ENCODE measurements around the gene ANO2.

Gene ANO2

DNA sequence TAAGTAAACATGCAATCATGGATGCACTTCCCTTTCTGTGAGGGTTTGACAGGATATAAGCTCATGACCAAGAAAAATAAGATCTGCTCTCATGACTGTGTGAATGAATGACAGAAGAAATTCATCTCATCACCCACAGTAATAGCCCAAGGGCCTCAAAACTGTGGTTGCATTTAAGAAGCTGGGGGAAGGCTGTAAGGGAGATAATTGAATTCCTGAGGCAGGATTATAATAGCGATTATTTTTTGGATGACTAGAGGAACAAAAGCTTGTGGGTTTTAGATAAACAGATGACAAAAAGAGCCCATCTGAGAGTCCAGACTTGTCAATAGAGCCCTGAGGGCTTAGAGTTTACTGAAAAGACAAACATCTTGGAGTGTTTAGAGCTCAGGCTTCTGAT is 352.0 kb downstream of the ANO2 start:
- no peaks in the 10 kb centered on the region for H3K36me3 ChIP-seq (ENCODE audit: control insufficient read depth, insufficient read depth, low read length)
- H3K27me3 ChIP-seq (ENCODE audit: control insufficient read depth, insufficient read depth, low read length): no peaks in the 10 kb centered on the region
- peaks cover 13% of the 10 kb centered on the region for H3K4me1 ChIP-seq (ENCODE audit: control insufficient read depth, insufficient read depth, low read length)
- H3K4me3 ChIP-seq (ENCODE audit: low read depth, low read length): no peak overlapping the region
- no peak overlapping the region for H3K9ac ChIP-seq (ENCODE audit: low read length)
- no peak overlapping the region for H3K27ac ChIP-seq (ENCODE audit: low read depth, low read length)
- H3K9me3 ChIP-seq (ENCODE audit: control insufficient read depth, insufficient read depth, low read depth, low read length): no peaks in the 10 kb centered on the region

- Histone ChIP-seq H3K4me1 (ENCODE audit: control insufficient read depth, insufficient read depth, low read length) (peaks cover 21% of the 10 kb centered on the region), H3K9me3 (ENCODE audit: control insufficient read depth, insufficient read depth, low read depth, low read length) (no peaks in the 10 kb centered on the region), H3K36me3 (ENCODE audit: control insufficient read depth, insufficient read depth, low read length) (no peaks in the 10 kb centered on the region), H3K27ac (ENCODE audit: low read depth, low read length) (no peak overlapping the region), H3K27me3 (ENCODE audit: control insufficient read depth, insufficient read depth, low read length) (no peaks in the 10 kb centered on the region), H3K4me3 (ENCODE audit: low read depth, low read length) (no peak overlapping the region), H3K9ac (ENCODE audit: low read length) (no peak overlapping the region)
These were observed 352.7 kb downstream of the ANO2 start for GRCh38 chr12:5592310-5592709.

GRCh38 chr12:5590316-5590715 is 354.7 kb downstream of the ANO2 start:
- peaks cover 36% of the 10 kb centered on the region for H3K4me1 ChIP-seq (ENCODE audit: control insufficient read depth, insufficient read depth, low read length)
- no peaks in the 10 kb centered on the region for H3K27me3 ChIP-seq (ENCODE audit: control insufficient read depth, insufficient read depth, low read length)
- no peaks in the 10 kb centered on the region for H3K9me3 ChIP-seq (ENCODE audit: control insufficient read depth, insufficient read depth, low read depth, low read length)
- no peak overlapping the region for H3K9ac ChIP-seq (ENCODE audit: low read length)
- H3K27ac ChIP-seq (ENCODE audit: low read depth, low read length): no peak overlapping the region
- no peak overlapping the region for H3K4me3 ChIP-seq (ENCODE audit: low read depth, low read length)
- H3K36me3 ChIP-seq (ENCODE audit: control insufficient read depth, insufficient read depth, low read length): no peaks in the 10 kb centered on the region

DNA sequence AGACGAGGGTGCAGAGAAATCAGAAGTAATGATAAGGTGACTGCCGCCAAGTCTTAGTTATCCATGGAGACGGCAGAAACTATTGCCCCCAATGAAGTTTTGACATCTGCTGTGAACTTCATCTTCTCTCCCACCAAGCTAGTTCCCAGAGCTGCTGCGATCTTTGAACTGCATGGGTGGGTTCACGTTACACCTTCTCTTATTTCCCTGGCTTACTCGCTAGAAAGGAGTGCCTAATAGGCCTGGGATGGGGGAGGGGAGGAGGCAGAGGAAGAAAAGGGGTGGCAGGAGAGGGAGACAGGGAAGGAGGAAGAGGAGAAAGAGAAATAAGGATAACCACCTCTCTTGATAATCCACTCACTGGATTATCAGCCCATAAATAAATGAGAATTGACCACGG is 356.0 kb downstream of the ANO2 start:
- Histone ChIP-seq H3K9ac (ENCODE audit: low read length) (no peak overlapping the region), H3K36me3 (ENCODE audit: control insufficient read depth, insufficient read depth, low read length) (no peaks in the 10 kb centered on the region), H3K27ac (ENCODE audit: low read depth, low read length) (no peak overlapping the region), H3K27me3 (ENCODE audit: control insufficient read depth, insufficient read depth, low read length) (no peaks in the 10 kb centered on the region), H3K4me1 (ENCODE audit: control insufficient read depth, insufficient read depth, low read length) (peaks cover 36% of the 10 kb centered on the region), H3K9me3 (ENCODE audit: control insufficient read depth, insufficient read depth, low read depth, low read length) (no peaks in the 10 kb centered on the region), H3K4me3 (ENCODE audit: low read depth, low read length) (no peak overlapping the region)

- H3K36me3 ChIP-seq (ENCODE audit: control insufficient read depth, insufficient read depth, low read length): no peaks in the 10 kb centered on the region
- no peaks in the 10 kb centered on the region for H3K9me3 ChIP-seq (ENCODE audit: control insufficient read depth, insufficient read depth, low read depth, low read length)
- peaks cover 36% of the 10 kb centered on the region for H3K4me1 ChIP-seq (ENCODE audit: control insufficient read depth, insufficient read depth, low read length)
- no peak overlapping the region for H3K9ac ChIP-seq (ENCODE audit: low read length)
- H3K4me3 ChIP-seq (ENCODE audit: low read depth, low read length): no peak overlapping the region
- H3K27ac ChIP-seq (ENCODE audit: low read depth, low read length): no peak overlapping the region
- no peaks in the 10 kb centered on the region for H3K27me3 ChIP-seq (ENCODE audit: control insufficient read depth, insufficient read depth, low read length)
These were observed 356.5 kb downstream of the ANO2 start for GRCh38 chr12:5588591-5588990.

DNA sequence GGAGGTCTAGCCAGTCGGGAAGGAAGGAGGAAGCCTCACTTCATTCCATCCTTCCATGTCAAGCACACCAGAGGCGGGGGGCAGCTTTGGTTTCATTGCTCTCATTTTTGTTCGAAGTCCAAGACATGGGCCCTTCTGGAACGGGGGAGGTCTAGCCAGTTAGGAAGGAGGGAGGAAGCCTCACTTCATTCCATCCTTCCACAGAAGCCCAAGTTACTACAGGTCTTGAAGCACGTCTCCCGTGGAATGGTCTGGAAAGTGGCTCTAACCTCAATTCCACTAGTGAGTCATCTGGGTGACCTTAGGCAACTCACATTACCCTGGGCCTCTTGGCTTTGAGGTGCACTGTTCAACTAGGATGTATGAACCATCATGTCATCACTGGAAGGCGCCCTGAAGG is 356.9 kb downstream of the ANO2 start:
- no peak overlapping the region for H3K27ac ChIP-seq (ENCODE audit: low read depth, low read length)

GRCh38 chr12:5587711-5588121 is 357.3 kb downstream of the ANO2 start:
- no peak overlapping the region for H3K4me3 ChIP-seq (ENCODE audit: low read depth, low read length)
- peaks cover 36% of the 10 kb centered on the region for H3K4me1 ChIP-seq (ENCODE audit: control insufficient read depth, insufficient read depth, low read length)
- H3K36me3 ChIP-seq (ENCODE audit: control insufficient read depth, insufficient read depth, low read length): no peaks in the 10 kb centered on the region
- H3K9me3 ChIP-seq (ENCODE audit: control insufficient read depth, insufficient read depth, low read depth, low read length): no peaks in the 10 kb centered on the region
- no peak overlapping the region for H3K9ac ChIP-seq (ENCODE audit: low read length)
- no peak overlapping the region for H3K27ac ChIP-seq (ENCODE audit: low read depth, low read length)
- H3K27me3 ChIP-seq (ENCODE audit: control insufficient read depth, insufficient read depth, low read length): no peaks in the 10 kb centered on the region

More for the DNA sequence above, 356.9 kb downstream of the ANO2 start:
- H3K9ac ChIP-seq (ENCODE audit: low read length): no peak overlapping the region
- no peaks in the 10 kb centered on the region for H3K9me3 ChIP-seq (ENCODE audit: control insufficient read depth, insufficient read depth, low read depth, low read length)
- H3K4me3 ChIP-seq (ENCODE audit: low read depth, low read length): no peak overlapping the region
- peaks cover 36% of the 10 kb centered on the region for H3K4me1 ChIP-seq (ENCODE audit: control insufficient read depth, insufficient read depth, low read length)
- H3K36me3 ChIP-seq (ENCODE audit: control insufficient read depth, insufficient read depth, low read length): no peaks in the 10 kb centered on the region
- H3K27me3 ChIP-seq (ENCODE audit: control insufficient read depth, insufficient read depth, low read length): no peaks in the 10 kb centered on the region

DNA sequence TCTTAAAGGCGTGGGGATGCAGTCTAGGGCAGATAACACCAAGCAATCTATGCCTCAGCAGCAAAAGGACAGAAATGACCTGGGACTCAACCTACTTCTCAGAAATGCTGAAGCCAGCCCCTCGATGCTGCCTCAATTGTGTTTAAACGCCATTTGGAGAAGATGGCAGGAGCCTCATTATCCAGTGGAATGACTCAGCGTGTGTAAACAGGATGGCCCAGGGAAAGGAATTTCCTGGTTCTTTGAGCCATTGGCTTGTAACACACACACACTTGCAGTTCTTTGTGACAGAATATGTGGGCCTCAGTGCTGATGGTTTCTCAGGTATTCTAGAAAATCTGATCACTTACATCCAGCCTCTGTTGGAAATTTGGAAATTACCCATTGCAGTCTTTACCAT is 358.9 kb downstream of the ANO2 start:
- Histone ChIP-seq H3K36me3 (ENCODE audit: control insufficient read depth, insufficient read depth, low read length) (no peaks in the 10 kb centered on the region), H3K4me1 (ENCODE audit: control insufficient read depth, insufficient read depth, low read length) (peaks cover 36% of the 10 kb centered on the region), H3K27me3 (ENCODE audit: control insufficient read depth, insufficient read depth, low read length) (no peaks in the 10 kb centered on the region), H3K9ac (ENCODE audit: low read length) (no peak overlapping the region), H3K27ac (ENCODE audit: low read depth, low read length) (no peak overlapping the region), H3K9me3 (ENCODE audit: control insufficient read depth, insufficient read depth, low read depth, low read length) (no peaks in the 10 kb centered on the region), H3K4me3 (ENCODE audit: low read depth, low read length) (no peak overlapping the region)

GRCh38 chr12:5585178-5585577 is 359.9 kb downstream of the ANO2 start:
- H3K9ac ChIP-seq (ENCODE audit: low read length): no peak overlapping the region
- no peaks in the 10 kb centered on the region for H3K9me3 ChIP-seq (ENCODE audit: control insufficient read depth, insufficient read depth, low read depth, low read length)
- no peak overlapping the region for H3K4me3 ChIP-seq (ENCODE audit: low read depth, low read length)
- peaks cover 36% of the 10 kb centered on the region for H3K4me1 ChIP-seq (ENCODE audit: control insufficient read depth, insufficient read depth, low read length)
- H3K27me3 ChIP-seq (ENCODE audit: control insufficient read depth, insufficient read depth, low read length): no peaks in the 10 kb centered on the region
- H3K36me3 ChIP-seq (ENCODE audit: control insufficient read depth, insufficient read depth, low read length): no peaks in the 10 kb centered on the region
- H3K27ac ChIP-seq (ENCODE audit: low read depth, low read length): no peak overlapping the region

DNA sequence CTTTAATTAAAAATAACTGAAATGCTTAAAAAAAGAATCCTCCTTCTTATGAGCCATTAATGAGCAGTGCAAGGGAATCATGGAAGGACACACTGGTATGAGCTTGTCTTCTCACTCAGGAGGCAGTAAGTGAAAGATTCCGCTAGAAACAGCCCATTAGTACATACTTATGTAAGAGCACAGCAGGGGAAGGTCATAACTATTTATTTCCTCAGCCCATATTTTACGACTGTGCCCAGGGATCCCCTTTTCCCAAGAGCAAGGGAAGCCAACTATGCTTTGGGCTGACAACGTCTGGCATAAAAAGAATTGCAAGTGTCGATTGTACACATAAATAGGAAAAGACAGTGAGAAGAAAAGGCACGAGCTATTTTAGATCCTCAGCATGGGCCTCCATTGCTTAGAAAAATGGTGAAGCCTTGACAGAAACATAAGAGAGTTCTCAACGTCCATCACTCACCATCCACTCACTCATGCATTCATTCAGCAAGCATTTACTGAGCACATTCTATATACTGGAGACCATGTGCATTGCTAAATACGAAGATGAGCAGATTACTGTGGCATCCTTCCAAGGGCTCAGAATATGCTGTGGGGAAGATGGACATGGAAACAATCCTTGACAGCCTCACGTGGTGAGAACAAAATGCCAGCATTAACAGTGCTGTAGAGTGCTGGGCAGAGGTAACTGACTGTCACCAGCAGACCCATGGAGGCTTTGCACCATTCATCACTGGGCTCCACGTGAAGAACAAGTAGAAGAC is 360.5 kb downstream of the ANO2 start:
- Histone ChIP-seq H3K9ac (ENCODE audit: low read length) (no peak overlapping the region), H3K4me1 (ENCODE audit: control insufficient read depth, insufficient read depth, low read length) (peaks cover 36% of the 10 kb centered on the region), H3K27me3 (ENCODE audit: control insufficient read depth, insufficient read depth, low read length) (no peaks in the 10 kb centered on the region), H3K36me3 (ENCODE audit: control insufficient read depth, insufficient read depth, low read length) (no peaks in the 10 kb centered on the region), H3K27ac (ENCODE audit: low read depth, low read length) (no peak overlapping the region), H3K9me3 (ENCODE audit: control insufficient read depth, insufficient read depth, low read depth, low read length) (no peaks in the 10 kb centered on the region), H3K4me3 (ENCODE audit: low read depth, low read length) (no peak overlapping the region)

DNA sequence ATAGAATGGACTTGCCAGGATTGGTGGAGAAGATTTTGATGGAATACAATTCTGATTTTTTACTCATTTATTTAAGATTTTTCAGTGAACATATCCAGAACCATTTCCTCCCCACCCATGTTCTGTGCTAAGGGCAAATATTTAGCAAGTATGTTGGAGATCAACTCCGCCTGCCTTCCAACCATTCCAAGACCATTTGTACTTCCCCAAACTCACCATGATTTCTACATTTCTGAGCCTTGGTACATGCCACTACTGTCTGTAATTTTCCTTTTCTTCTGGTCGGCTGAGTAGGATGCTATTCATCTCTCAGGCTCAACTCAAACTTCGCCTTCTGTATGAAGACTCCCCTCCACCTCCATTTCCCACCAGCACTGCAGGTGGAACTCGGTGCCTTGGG is 362.5 kb downstream of the ANO2 start:
- no peaks in the 10 kb centered on the region for H3K27me3 ChIP-seq (ENCODE audit: control insufficient read depth, insufficient read depth, low read length)
- H3K9me3 ChIP-seq (ENCODE audit: control insufficient read depth, insufficient read depth, low read depth, low read length): no peaks in the 10 kb centered on the region
- no peak overlapping the region for H3K4me3 ChIP-seq (ENCODE audit: low read depth, low read length)
- peaks cover 17% of the 10 kb centered on the region for H3K4me1 ChIP-seq (ENCODE audit: control insufficient read depth, insufficient read depth, low read length)
- no peaks in the 10 kb centered on the region for H3K36me3 ChIP-seq (ENCODE audit: control insufficient read depth, insufficient read depth, low read length)
- no peak overlapping the region for H3K9ac ChIP-seq (ENCODE audit: low read length)
- no peak overlapping the region for H3K27ac ChIP-seq (ENCODE audit: low read depth, low read length)

Measured in HUES6 (cell line).